CD8-positive, alpha-beta memory T cell (primary cell): ENCODE measurements around the gene ADAT2. TPM values are rescaled to one million over a fixed set of nuclear protein-coding genes. Genes with fewer than 3 reads are reported as not detected.

Experiments used
- CTCF ChIA-PET: fragments of 350-600 bp; sonication (Branson Sonifier 250); formaldehyde crosslinking; loops from one replicate; lab custom pipeline; 2021; ENCODE audit warnings: antibody characterized with exemption; lab: Charles Lee
- POLR2A ChIA-PET: fragments of 350-600 bp; sonication (Branson Sonifier 250); formaldehyde crosslinking; loops from one replicate; lab custom pipeline; 2021; ENCODE audit warnings: antibody characterized with exemption; lab: Charles Lee
- DNase-seq, 5 donors: peaks; one replicate each; pipeline versions ENCODE4 v3.0.0 to v3.0.0-alpha.2; 2020 to 2022; ENCODE audit warnings: mixed read lengths in 1 of 5
- H3K27ac ChIP-seq: one replicate; pipeline ENCODE4 v1.7.0; 2013; ENCODE audit warnings: low read depth, mild to moderate bottlenecking, low read length, moderate library complexity
- H3K27me3 ChIP-seq: 2 replicates; pipeline ENCODE4 v1.7.0; 2013; ENCODE audit warnings: low read length, mild to moderate bottlenecking; ENCODE audit not compliant: insufficient read depth, poor library complexity, severe bottlenecking
- H3K36me3 ChIP-seq: 2 replicates; pipeline ENCODE4 v1.7.0; 2013; ENCODE audit warnings: mild to moderate bottlenecking, low read length, moderate library complexity; ENCODE audit not compliant: insufficient read depth
- H3K4me1 ChIP-seq: 2 replicates; pipeline ENCODE4 v1.7.0; 2013; ENCODE audit warnings: mild to moderate bottlenecking, low read length, moderate library complexity; ENCODE audit not compliant: insufficient read depth
- H3K4me3 ChIP-seq: 2 replicates; pipeline ENCODE4 v1.7.0; 2013; ENCODE audit warnings: mild to moderate bottlenecking, low read length
- H3K9me3 ChIP-seq: 2 replicates; pipeline ENCODE4 v1.7.0; 2013; ENCODE audit warnings: mild to moderate bottlenecking, low read length
- H3K27ac Mint-ChIP-seq, 8 donors: one replicate each; pipeline ENCODE4 v1.8.0; 2020 to 2021; ENCODE audit warnings: mixed read lengths in 8 of 8, mild to moderate bottlenecking in 6 of 8, inconsistent platforms in 3 of 8, moderate library complexity in 3 of 8
- H3K27me3 Mint-ChIP-seq, 2 donors: one replicate each; pipeline ENCODE4 v1.8.0; 2020 to 2021; ENCODE audit warnings: mixed read lengths in 2 of 2, mild to moderate bottlenecking in 1 of 2, moderate library complexity in 1 of 2
- H3K36me3 Mint-ChIP-seq, 3 donors: one replicate each; pipeline ENCODE4 v1.8.0; 2020 to 2021; ENCODE audit warnings: mixed read lengths in 3 of 3, inconsistent platforms in 1 of 3, mild to moderate bottlenecking in 1 of 3
- H3K4me1 Mint-ChIP-seq, 3 donors: one replicate each; pipeline ENCODE4 v1.8.0; 2020 to 2021; ENCODE audit warnings: mixed read lengths in 3 of 3, inconsistent platforms in 1 of 3, mild to moderate bottlenecking in 1 of 3
- H3K4me3 Mint-ChIP-seq, 7 donors: one replicate each; pipeline ENCODE4 v1.8.0; 2020 to 2021; ENCODE audit warnings: mixed read lengths in 7 of 7, mild to moderate bottlenecking in 6 of 7, moderate library complexity in 4 of 7, inconsistent platforms in 2 of 7
- H3K9me3 Mint-ChIP-seq, 5 donors: one replicate each; pipeline ENCODE4 v1.8.0; 2020 to 2022; ENCODE audit warnings: mixed read lengths in 5 of 5, mild to moderate bottlenecking in 3 of 5, moderate library complexity in 2 of 5, inconsistent platforms in 1 of 5
- polyA plus RNA-seq: library from polyadenylated mRNA; unstranded; fragments of 300-500 nt; fragmentation: Illumina TruSeq; gene quantifications from one replicate; pipeline ENCODE4 v1.2.3, GENCODE V29; 2021
- total RNA-seq, 2 experiments: library from RNA; stranded (reverse); gene quantifications; one replicate each; pipeline ENCODE4 v1.2.3, GENCODE V29; 2021

ADAT2 gene
- total and polyA plus RNA-seq, 3 experiments from 2014 or later, result 0.89 to 20.6 (median 19.6) TPM

GRCh38 chr6:143385636-143386035, 64.9 kb downstream of the ADAT2 start:
- Histone ChIP-seq H3K9me3 (no peaks in the 10 kb centered on the region), H3K4me1 (no peaks in the 10 kb centered on the region), H3K27ac (no peak overlapping the region), H3K27me3 (no peaks in the 10 kb centered on the region), H3K36me3 (no peaks in the 10 kb centered on the region), H3K4me3 (no peak overlapping the region)
- DNase-seq, result no peak
- ChIA-PET CTCF (no interaction called here), POLR2A (no interaction called here)
- H3K27me3 Mint-ChIP-seq, result peaks cover 0 to 6% of the 10 kb centered on the region in 2 donors
- peaks cover 0 to 4% (median 2%) of the 10 kb centered on the region in 3 donors for H3K36me3 Mint-ChIP-seq
- no peaks in the 10 kb centered on the region for H3K4me1 Mint-ChIP-seq
- peaks cover 0 to 2% (median 0%) of the 10 kb centered on the region in 5 donors for H3K9me3 Mint-ChIP-seq
- no peak overlapping the region for H3K4me3 Mint-ChIP-seq
- H3K27ac Mint-ChIP-seq, result no peak overlapping the region

DNA sequence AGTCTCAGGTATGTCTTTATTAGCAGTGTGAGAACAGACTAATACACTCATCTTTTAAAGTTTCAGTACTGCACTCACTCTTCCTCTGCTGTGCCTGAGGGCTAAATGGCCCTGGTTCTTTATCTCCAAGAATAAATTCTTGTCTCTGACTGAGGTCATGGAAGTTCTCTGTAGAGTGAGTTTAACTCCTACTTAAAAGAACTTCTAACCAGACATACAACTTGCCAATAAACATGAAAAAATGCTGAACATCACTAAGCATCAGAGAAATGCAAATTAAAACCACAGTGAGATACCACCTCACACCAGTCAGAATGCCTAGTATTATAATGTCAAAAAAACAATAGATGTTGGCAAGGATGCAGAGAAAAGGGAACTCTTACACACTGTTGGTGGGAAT, 73.6 kb downstream of the ADAT2 start:
- CTCF ChIA-PET, result no interaction called here
- DNase-seq, result no peak
- POLR2A ChIA-PET, result no interaction called here
- H3K4me1 Mint-ChIP-seq, result peaks cover 2 to 4% (median 3%) of the 10 kb centered on the region in 3 donors
- H3K9me3 ChIP-seq, result no peaks in the 10 kb centered on the region
- peaks cover 0 to 12% (median 0%) of the 10 kb centered on the region in 3 donors for H3K36me3 Mint-ChIP-seq
- no peak overlapping the region for H3K4me3 Mint-ChIP-seq
- H3K27ac ChIP-seq, result no peak overlapping the region
- peaks cover 0 to 6% (median 4%) of the 10 kb centered on the region in 5 donors for H3K9me3 Mint-ChIP-seq
- no peaks in the 10 kb centered on the region for H3K27me3 ChIP-seq
- no peak overlapping the region for H3K4me3 ChIP-seq
- no peaks in the 10 kb centered on the region for H3K36me3 ChIP-seq
- H3K27me3 Mint-ChIP-seq, result peaks cover 4 to 18% of the 10 kb centered on the region in 2 donors
- no peak overlapping the region for H3K27ac Mint-ChIP-seq
- H3K4me1 ChIP-seq, result no peaks in the 10 kb centered on the region

- H3K4me3 ChIP-seq, result no peak overlapping the region
- H3K27ac ChIP-seq, result no peak overlapping the region
- POLR2A ChIA-PET, result no interaction called here
- peak overlapping the region in 3 of 8 donors; percentile 51 to 56 (median 55) for H3K27ac Mint-ChIP-seq
- no peaks in the 10 kb centered on the region for H3K27me3 ChIP-seq
- CTCF ChIA-PET, result no interaction called here
- peaks cover 0 to 6% (median 4%) of the 10 kb centered on the region in 5 donors for H3K9me3 Mint-ChIP-seq
- peaks cover 2 to 4% (median 3%) of the 10 kb centered on the region in 3 donors for H3K4me1 Mint-ChIP-seq
- H3K36me3 Mint-ChIP-seq, result peaks cover 0 to 12% (median 0%) of the 10 kb centered on the region in 3 donors
- H3K27me3 Mint-ChIP-seq, result peaks cover 4 to 18% of the 10 kb centered on the region in 2 donors
- no peaks in the 10 kb centered on the region for H3K36me3 ChIP-seq
- no peaks in the 10 kb centered on the region for H3K9me3 ChIP-seq
- no peak overlapping the region for H3K4me3 Mint-ChIP-seq
- no peaks in the 10 kb centered on the region for H3K4me1 ChIP-seq
- no peak for DNase-seq
These were observed 74.1 kb downstream of the ADAT2 start for GRCh38 chr6:143376375-143376774.

- Histone ChIP-seq H3K9me3 (no peaks in the 10 kb centered on the region), H3K27me3 (no peaks in the 10 kb centered on the region), H3K4me3 (no peak overlapping the region), H3K36me3 (no peaks in the 10 kb centered on the region), H3K27ac (no peak overlapping the region), H3K4me1 (no peaks in the 10 kb centered on the region)
- H3K27ac Mint-ChIP-seq, result no peak overlapping the region
- POLR2A ChIA-PET, result no interaction called here
- H3K4me1 Mint-ChIP-seq, result peaks cover 2 to 4% (median 3%) of the 10 kb centered on the region in 3 donors
- no peak overlapping the region for H3K4me3 Mint-ChIP-seq
- CTCF ChIA-PET, result interaction anchor here (0.8 kb wide), 1 partner anchor 175 kb away, joined by 3 read pairs; no protein-coding TSS in a partner anchor
- H3K27me3 Mint-ChIP-seq, result peaks cover 4 to 18% of the 10 kb centered on the region in 2 donors
- DNase-seq, result no peak
- peaks cover 0 to 12% (median 0%) of the 10 kb centered on the region in 3 donors for H3K36me3 Mint-ChIP-seq
- peaks cover 0 to 6% (median 4%) of the 10 kb centered on the region in 5 donors for H3K9me3 Mint-ChIP-seq
These were observed 75.4 kb downstream of the ADAT2 start for GRCh38 chr6:143375022-143375585.

GRCh38 chr6:143374014-143374413, 76.5 kb downstream of the ADAT2 start:
- Histone ChIP-seq H3K4me3 (no peak overlapping the region), H3K27ac (no peak overlapping the region), H3K9me3 (no peaks in the 10 kb centered on the region), H3K4me1 (no peaks in the 10 kb centered on the region), H3K27me3 (no peaks in the 10 kb centered on the region), H3K36me3 (no peaks in the 10 kb centered on the region)
- POLR2A ChIA-PET, result no interaction called here
- Mint-ChIP-seq H3K4me1 (peaks cover 2 to 4% (median 3%) of the 10 kb centered on the region in 3 donors), H3K27me3 (peaks cover 4 to 18% of the 10 kb centered on the region in 2 donors), H3K4me3 (no peak overlapping the region), H3K9me3 (peaks cover 0 to 6% (median 4%) of the 10 kb centered on the region in 5 donors), H3K27ac (no peak overlapping the region), H3K36me3 (peaks cover 0 to 12% (median 0%) of the 10 kb centered on the region in 3 donors)
- CTCF ChIA-PET, result no interaction called here
- no peak for DNase-seq

Other genes with a start within 250 kb of the ADAT2 start
- gene PEX3, start 110 bp upstream of the ADAT2 start, total RNA-seq, result 10 to 100 TPM; 18.0 to 23.6 TPM
- 20.4 TPM for gene PEX3, start 110 bp upstream of the ADAT2 start, polyA plus RNA-seq
- 10 to 100 TPM; 12.3 to 13.2 TPM for gene FUCA2, start 61.0 kb upstream of the ADAT2 start, total RNA-seq
- gene FUCA2, start 61.0 kb upstream of the ADAT2 start, polyA plus RNA-seq, result 14.2 TPM
- 10 to 100 TPM; 27.8 to 29.1 TPM for gene PHACTR2, start 227.3 kb upstream of the ADAT2 start, total RNA-seq
- 42.1 TPM for gene PHACTR2, start 227.3 kb upstream of the ADAT2 start, polyA plus RNA-seq